GM19395 (cell line): Measurements from ENCODE around the gene ACTR1A.

Experiments
- ATAC-seq: cut with Tn5 transposase; IDR thresholded peaks from one replicate; pipeline ENCODE4 v1.9.1; 2021; ENCODE audit warnings: mild to moderate bottlenecking, moderate library complexity; ENCODE audit not compliant: unreplicated experiment

ACTR1A gene

DNA sequence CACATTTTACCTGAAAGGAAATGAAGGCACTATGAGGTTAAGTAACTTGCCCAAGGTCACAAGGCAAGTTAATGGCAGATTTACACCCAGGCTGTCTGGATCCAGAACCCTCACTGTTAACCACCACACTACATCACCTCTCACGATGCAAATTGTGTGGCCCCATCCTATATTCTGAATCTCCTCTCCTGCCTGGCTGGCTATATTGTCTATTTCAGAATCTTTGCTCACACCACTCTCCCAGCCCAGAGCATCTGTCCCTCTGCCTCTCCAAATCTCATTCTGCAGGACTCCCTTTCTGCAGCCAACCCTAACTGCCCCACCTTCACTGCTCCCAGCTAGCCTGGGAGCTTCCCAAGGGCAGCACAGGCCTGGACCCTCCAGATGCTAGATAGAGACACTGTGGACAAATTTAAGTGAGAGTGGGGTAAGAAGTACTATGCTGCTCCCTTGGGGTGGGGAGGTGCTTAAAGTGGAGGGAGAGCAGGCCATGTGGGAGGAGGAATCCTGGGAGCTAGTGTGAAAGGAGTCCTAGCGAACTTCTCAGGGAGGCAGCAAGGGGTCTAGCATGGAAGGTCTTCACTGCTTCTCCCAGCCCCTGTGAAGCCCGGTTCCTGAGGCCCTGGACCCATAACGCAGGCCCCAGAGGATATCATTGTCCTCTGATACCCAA lies 70.9 kb downstream of the ACTR1A start:
- no peak for ATAC-seq

DNA sequence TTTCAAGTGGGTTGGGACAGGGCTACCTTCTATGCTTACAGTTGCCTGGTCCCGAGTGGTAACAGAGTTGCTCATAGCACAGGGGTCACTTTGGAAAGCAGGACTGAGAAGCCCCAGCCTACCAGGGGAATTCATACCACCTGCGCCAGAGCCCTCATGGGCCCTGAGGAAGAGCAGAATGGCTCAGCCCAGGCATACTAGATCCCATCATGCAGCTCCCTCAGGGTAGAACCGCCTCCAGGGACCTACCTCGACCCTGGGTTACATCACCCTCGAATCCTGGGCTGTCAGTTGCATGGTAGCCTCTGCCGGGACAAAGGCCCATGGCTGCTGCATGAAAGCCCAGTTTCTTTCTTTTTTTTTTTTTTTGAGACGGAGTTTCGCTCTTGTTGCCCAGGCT lies 73.0 kb downstream of the ACTR1A start:
- ATAC-seq = no peak
